Measurements from ENCODE around the gene PTPRN2. TPM values are rescaled to one million over a fixed set of nuclear protein-coding genes. Genes with fewer than 3 reads are reported as not detected.

The PTPRN2 gene
- total and polyA plus RNA-seq, 9 of the 15 experiments (the other 6 are each of a cell fraction or from before 2014, with no cell fraction given) = not detected

DNA sequence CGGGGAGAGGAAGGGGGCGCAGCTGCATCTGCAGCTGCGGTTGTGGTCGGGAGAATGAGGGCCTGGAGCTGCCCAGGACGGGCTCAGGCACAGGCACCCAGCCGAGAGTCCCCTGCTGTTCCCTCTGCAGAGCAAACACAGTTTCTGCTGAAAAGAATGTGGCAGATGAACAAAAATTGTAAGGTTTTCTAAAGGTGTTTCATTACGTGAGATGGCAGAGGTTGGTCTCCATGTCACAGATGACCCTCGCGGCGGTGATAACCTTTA is 794.6 kb downstream of the PTPRN2 start:
- DNase-seq (ENCODE audit: extremely low read depth in 1 of 4, low spot score in 3 of 4) (no peak), FAIRE-seq (no peak), ATAC-seq (peak; percentile 32; the same call in 1 of the 3 replicates)
- BruUV-seq (replicated peaks) = no TSS peak
- under 1% methylated on average over 10 of the region's 10 CpGs for WGBS (ENCODE audit: insufficient coverage, low coverage, missing lambda C conversion rate)
- Histone ChIP-seq H3K9me3 (replicated peaks; ENCODE audit: control insufficient read depth, insufficient read depth, low read depth, low read length) (no peaks in the 10 kb centered on the region), H3K4me1 (replicated peaks in 1 of 2; ENCODE audit: control insufficient read depth in 2 of 2, insufficient read depth in 2 of 2, low read length in 2 of 2) (peaks cover 0 to 11% of the 10 kb centered on the region in 2 experiments; a peak in 1 of 5 replicates), H3K4me3 (no peak overlapping the region), H3K4me2 (ENCODE audit: insufficient read depth, low read length) (no peak overlapping the region), H3K36me3 (ENCODE audit: control insufficient read depth, insufficient read depth, low read length) (no peaks in the 10 kb centered on the region), H3K27ac (ENCODE audit: extremely low read depth, low read depth, low read length) (no peak overlapping the region), H2AFZ (ENCODE audit: low read depth, low read length) (no peak overlapping the region), H3K9me1 (ENCODE audit: control insufficient read depth, insufficient read depth, low read length) (no peaks in the 10 kb centered on the region), H4K20me1 (replicated peaks; ENCODE audit: control insufficient read depth, insufficient read depth, low read length) (peaks cover 10% of the 10 kb centered on the region), H3K79me2 (ENCODE audit: control insufficient read depth, insufficient read depth, low read length) (no peaks in the 10 kb centered on the region), H3K9ac (ENCODE audit: insufficient read depth in 1 of 2, low read depth in 2 of 2, low read length in 2 of 2) (no peak overlapping the region), H3K27me3 (ENCODE audit: control insufficient read depth in 2 of 2, insufficient read depth in 2 of 2, low read length in 2 of 2) (peaks cover 58 to 85% of the 10 kb centered on the region in 2 experiments)
- ChIA-PET CTCF (ENCODE audit: low intra/inter-chr PET ratio) (no interaction called here), POLR2A (interaction anchor here (0.7 kb wide), 1 partner anchor 20 kb away, joined by 3 read pairs; no protein-coding TSS in a partner anchor)
- in situ Hi-C loops (cut with MboI) = no loop called here
- TF ChIP-seq PHB2 (IDR thresholded peaks at IDR 0.05; ENCODE audit: low read depth) = no peak
- no peak for TF ChIP-seq ZNF780A (CRISPR knock-in tag; IDR thresholded peaks at IDR 0.05)
- no peak for TF ChIP-seq ZNF24 (IDR thresholded peaks at IDR 0.05)
- no peak for TF ChIP-seq NBN (IDR thresholded peaks at IDR 0.05; ENCODE audit: low read depth)
- TF ChIP-seq LEF1 (IDR thresholded peaks at IDR 0.05) = no peak
- no peak for TF ChIP-seq SIX5 (IDR thresholded peaks at IDR 0.05; ENCODE audit: borderline replicate concordance in 1 of 2, insufficient read depth in 1 of 2, low read depth in 1 of 2, low read length in 2 of 2)
- no peak for TF ChIP-seq ZNF3 (CRISPR knock-in tag; IDR thresholded peaks at IDR 0.05)
- TF ChIP-seq, protein P1, sequence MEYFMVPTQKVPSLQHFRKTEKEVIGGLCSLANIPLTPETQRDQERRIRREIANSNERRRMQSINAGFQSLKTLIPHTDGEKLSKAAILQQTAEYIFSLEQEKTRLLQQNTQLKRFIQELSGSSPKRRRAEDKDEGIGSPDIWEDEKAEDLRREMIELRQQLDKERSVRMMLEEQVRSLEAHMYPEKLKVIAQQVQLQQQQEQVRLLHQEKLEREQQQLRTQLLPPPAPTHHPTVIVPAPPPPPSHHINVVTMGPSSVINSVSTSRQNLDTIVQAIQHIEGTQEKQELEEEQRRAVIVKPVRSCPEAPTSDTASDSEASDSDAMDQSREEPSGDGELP (CRISPR knock-in tag; IDR thresholded peaks at IDR 0.05; ENCODE audit: borderline replicate concordance) = no peak
- no peak for TF ChIP-seq ADNP (tag; IDR thresholded peaks at IDR 0.05)
- intact Hi-C loops (cut with micrococcal nuclease) = no loop called here
